HG02571 (cell line): ENCODE data around the gene NRARP.

Experiments
- ATAC-seq: cut with Tn5 transposase; IDR thresholded peaks from one replicate; pipeline ENCODE4 v1.9.1; 2021; ENCODE audit warnings: mild to moderate bottlenecking, moderate library complexity; ENCODE audit not compliant: unreplicated experiment

Gene NRARP

DNA sequence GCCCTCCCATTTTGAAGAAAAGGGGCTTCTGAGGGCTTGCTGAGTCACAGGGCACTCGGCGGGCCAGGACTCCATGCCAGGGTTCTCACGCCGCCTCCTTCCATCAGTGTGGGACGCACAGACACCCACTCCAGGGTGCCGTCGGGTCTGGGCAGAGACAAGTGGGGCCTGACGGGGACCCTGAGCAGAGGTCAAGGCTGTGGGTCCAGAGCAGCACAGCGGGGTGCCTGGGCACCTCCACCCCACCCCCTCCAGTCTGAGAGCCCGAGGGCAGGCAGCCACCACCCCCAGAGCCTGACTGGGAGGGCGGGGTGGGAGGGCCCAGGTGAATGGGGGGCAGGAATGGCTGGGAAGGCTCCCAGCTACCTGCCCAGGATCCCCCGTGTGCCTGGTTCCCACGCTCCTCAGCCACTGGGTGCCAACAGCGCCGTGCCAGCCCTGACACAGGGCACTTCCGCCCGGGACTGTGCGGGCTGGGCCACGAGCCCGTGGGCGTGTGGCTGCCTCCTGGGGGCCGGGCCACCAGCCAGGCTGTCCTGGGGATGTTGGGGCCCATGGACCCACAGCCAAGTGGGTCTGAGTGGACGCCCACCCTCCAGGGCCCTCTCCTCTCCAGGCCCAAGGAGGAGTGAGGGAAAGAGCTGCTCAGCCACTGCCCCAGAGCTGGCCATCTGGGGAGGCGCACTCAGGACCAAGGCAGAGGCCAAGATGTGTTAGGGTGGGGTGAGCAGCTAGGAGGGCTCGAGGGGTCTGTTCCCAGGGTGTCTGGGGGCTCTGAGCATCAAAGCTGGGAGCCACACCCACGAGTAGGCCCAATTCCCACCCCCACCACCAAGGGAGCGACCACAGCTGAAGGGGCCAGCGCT lies 10.1 kb upstream of the NRARP start:
- no peak for ATAC-seq

DNA sequence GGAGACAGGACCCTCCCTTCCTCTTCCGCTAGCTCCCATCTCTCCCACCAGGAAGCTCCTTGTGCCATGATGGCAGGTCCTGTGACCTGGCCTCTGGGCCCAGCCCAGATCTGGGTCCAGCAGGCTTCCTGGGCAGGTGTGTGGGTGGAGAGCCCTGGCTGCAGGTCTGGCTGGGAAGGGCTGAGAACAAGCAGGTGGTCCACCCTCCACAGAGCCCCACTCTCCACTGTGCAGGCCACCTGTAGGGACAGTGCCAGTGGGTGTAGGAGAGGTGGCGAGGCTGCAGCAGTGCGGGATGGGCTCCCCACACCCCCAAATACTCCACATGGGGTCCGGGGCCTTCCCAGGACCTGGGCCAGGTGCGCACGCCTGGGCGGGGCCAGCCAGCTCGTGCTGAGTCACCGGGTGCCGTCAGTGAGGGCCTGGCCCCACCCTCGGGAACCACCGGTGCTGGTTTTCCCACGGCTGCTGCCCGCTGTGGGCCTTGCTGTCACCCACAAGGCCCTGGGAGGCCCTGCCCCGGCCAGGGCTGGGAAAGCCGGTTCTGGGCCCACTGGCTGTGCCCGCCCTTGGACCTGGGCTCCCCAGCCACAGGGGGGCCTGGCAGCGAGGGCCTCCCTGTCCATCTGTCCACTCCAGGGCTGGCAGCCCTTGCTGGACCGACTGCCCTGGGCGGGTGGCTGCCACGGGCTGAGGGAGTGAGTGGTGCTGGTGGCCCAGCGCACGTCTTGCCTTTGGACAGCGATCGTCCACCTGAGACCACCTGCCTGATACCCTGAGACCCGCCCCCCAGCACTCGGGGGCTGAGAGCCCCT lies 9.3 kb upstream of the NRARP start:
- ATAC-seq = no peak

DNA sequence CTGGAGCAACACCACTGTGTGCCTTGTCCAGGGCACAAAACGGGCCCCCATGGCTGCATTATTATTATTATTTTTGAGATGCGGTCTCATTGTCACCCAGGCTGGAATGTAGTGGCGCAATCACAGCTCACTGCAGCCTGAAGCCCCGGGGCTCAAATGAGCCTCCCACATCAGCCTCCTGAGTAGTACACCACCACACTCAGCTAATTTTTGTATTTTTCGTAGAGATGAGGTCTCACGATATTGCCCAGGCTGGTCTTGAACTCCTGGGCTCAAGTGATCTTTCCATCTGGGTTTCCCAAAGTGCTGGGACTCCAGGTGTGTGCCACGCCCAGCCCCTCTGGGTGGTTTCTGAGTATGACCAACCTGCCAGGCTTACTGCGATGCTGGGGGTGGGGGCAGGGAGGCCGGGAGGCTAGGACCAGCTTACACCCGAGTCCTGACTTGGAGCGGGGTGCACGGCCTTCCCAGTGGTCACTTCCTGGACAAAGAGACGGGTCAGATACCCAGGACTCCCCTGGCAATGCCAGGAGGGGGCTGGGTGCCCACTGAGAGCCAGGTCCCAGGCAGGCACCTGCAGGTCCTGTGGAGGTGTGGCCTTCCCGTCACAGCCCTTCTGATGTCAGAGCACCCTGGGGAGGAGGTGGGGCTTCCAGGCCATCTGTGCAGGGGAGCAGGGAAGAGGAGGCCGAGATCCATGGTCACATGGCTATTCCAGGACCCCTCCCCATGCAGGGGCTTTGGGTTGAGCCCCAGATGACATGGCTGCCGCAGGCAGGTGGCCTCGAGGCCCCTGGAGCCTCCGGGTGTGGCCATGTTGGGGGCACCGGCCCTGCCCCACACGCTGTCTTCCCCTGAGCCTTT lies 8.3 kb upstream of the NRARP start:
- ATAC-seq = no peak

DNA sequence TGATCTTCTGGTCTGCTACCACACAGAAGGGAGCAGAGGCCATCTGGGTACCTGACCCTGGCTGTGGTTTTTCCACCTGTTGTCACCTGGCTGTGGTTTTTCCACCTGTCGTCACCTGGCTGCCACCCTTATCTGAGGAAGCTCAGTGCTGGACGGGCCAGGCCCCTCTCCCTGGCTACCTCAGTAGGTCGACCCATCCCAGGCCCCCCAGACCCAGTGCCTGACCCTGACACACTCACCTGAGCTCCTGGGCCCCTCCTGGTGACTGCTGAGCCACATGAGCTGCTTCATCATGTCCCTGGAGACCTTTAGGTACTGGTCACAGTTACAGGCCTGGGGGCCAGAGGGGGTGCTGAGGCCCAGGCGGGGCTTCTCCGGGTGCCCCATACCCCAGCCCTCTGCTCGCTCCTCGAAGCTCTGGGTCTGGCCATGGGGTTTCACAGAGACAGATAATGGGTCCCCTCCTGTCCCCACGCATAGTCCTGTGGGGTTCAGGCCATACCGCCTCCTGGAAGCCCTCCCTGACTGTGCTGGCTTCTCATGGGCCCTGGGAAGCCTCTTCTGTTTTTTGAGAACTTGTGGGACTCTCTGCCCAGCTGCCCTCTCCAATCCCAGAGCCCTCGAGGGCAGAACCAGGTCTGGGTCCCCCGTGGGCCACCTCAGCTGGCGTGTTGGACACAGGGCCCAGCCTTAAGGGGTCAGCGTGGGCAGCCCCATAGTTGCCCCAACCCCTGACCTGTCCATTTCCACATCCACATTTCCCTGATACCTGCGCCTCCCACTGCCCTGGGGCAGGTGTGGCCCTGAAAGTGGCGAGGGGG lies 7.5 kb upstream of the NRARP start:
- no peak for ATAC-seq

DNA sequence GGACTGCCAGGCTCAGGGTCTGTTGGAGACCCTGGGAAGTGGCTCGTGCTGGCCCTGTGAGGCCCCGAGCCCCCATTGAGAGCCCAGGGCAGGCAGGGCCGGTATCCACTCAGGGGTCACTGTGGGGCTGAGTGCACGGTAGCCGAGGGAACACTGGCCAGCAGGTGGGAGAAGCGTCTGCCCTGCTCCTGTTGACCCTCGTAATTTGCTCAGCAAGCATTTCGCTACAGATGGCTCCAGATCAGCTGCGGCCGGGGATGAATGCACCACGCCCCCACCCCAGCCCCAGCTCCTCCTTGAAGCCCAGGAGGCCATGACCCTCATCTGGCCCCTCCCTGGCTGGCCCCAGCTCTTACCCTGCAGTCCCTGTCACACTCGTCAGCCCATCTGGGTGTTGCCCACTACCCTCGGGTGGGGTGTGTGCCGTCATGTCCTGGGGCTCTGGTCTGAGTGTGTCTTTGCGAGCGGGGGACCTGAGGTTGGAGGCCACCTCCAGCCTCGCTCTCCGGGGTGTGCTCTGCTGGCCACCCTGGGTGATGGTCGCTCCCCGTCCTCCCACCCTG lies 6.1 kb upstream of the NRARP start:
- no peak for ATAC-seq

DNA sequence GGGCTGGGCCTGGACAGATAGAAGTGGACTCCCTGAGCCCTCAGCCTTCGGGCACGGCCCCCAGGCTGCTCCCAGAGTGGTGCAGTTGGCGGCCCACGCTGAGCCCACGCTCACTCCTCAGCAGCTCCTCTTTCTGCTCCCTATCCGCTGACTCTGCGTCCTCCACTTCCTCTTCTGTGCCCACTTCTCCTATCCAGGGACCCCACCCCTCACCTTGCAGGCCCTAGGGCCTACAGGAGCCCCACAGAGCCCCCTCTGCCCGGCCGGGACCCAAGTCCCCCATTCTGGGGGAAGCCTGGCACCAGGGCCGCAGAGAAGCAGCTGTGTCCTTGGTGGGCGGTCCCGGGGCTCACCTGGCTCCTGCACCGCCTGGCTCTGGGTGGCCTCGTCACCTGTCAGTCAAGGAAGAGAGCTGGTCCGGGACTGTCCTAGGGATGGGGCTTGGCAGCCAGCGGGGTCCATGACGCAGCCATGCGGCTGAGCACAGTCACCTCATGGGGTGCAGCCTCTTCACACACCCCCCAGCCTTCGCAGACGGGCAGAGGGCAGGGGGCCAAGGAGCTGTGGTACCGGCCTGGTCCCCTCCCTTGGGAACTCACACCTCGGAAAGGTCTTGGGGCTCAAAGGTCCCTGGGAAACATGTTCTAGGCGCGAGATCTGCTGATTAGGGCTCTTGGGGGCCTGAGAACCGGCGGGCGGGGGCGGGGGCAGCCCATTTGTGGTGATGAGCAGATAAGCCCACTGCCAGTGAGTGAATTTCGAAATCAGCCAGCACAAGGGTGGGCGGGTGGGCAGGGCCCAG lies 5.4 kb upstream of the NRARP start:
- ATAC-seq = no peak

DNA sequence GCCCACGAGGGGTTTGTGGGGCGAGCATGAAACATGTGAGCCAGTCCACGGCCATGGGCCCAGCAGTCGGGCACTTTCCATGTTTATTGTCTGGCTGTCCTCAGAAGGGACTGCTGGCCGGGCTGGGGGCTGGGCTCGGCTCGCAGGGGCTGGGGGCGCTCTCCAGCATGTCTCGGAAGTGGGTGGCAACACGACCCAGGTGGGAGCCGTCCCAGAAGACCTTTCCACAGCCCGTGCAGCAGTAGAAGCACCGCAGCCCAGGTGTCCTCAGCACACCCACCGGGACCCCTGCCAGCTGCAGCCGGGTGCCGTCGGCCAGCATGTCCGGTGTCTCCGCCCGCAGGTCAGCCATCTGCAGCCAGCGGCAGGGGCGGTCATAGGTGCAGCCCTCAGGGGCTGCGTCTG lies 4.8 kb upstream of the NRARP start:
- no peak for ATAC-seq

DNA sequence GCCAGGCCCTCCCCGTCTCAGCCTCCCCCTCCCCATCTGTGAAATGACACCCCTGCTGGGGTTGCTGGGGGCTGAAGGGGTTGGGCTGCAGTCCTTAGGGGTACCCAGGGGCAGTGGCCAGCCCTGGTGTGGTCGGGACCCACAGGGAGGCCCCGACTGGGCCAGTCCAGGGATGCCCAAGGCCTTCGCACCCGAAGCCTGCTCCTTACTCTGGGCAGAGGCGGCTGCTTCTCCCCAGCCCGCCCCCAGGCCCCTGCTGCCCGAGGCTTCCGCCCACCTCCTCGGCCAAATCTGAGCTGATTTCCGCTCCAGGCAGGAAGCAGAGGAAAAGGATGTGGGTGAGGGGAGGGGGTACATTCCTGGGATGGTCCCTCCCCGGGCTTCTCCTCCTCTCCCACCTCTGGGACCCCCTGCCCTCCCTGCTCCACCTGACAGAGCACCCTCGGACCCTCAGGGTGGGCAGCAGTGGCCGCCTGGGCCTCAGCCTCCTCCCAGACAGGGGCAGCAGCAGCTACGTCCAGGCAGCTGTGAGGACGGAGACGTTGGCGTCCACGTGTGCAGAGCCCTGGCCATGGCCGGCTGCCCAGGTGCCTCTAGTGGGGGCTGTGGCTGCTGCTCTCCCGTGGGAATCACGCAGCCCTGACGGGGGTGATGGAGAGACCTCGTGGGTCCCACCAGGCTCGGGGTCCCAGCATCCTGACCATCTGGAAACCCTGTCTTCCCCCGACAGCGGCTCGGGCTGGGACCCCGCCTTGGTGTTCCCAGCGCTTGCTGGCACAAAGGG lies 4.2 kb upstream of the NRARP start:
- ATAC-seq = no peak

DNA sequence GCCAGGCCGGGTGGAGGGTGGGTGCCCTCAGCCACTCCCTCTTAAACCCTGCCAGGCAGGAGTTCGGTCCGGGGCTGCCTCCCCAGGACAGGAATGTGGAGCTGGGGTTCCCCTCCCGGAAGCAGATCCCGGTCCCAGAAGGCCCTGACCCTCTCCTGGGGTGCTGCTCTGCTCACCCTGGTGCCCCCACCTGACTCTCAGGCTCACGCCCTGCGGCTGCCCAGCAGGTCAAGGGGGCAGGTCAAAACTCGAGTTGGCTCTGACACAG lies 3.7 kb upstream of the NRARP start:
- ATAC-seq = no peak

DNA sequence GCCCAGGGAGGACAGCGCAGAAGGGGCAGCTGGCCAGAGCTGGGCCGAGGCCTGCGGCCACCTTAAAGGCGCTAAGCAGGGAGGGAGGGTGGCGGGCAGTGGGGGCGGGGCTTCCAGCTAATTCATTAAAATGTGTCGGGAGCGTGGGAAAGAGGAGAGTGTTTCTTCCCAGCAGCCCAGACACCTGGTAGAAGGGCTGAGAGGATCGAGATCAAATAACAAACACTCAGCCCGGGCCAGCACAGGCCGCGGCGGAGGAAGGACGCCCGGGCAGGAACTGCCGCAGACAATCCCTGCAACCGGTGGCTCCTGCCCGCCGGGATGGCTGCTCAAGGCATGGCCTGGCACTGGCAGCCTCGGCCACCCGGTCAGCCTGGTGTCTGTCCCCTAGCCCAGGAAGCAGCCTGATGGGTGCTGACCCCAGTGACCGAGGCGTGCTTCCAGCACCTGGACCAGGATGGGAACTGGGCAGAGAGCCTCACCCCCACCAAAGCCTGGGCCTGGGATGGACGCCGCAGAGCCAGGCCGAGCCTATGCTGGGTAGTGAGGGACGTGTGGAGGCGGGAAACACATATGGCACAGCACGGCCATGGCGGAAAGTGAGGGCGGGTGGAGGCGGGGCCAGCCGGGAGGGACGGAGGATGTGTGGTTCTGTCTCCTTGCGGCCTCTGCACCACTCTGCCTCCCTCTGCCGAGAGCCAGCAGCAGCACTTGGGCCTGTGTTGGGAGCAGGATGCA lies 3.2 kb upstream of the NRARP start:
- no peak for ATAC-seq

DNA sequence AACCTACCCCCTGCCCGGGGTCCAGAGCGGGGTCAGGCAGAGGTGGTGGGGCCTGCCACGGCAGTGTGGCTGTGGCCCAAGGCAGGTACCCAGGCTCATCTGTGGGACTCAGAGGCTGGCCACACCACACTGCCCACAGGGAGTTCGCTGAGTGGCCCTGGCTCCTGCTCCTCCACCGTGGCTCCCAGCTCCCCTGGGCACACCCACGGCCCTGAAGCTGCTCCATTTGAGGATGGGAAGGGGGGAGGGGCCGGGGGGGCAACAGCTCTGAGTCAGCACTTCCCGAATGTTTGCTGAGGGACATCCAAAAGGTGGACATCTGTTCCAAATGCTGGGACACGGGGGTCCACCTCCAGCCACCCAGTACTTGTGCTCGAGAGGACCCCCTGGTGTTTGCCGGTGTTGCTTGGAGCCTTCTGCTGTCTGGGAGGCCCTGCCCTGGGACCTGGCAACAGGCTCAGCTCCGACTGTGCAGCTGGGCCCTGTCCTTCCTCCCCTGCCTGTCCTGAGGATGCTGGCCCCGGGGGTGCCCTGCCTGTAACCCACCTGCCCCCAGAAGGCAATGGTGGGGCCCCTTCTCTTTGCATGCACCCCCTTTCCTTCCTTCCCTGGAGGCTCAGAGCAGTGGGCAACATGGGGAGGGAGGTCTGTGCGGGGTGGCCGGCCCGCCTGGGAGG lies 2.5 kb upstream of the NRARP start:
- ATAC-seq = no peak

DNA sequence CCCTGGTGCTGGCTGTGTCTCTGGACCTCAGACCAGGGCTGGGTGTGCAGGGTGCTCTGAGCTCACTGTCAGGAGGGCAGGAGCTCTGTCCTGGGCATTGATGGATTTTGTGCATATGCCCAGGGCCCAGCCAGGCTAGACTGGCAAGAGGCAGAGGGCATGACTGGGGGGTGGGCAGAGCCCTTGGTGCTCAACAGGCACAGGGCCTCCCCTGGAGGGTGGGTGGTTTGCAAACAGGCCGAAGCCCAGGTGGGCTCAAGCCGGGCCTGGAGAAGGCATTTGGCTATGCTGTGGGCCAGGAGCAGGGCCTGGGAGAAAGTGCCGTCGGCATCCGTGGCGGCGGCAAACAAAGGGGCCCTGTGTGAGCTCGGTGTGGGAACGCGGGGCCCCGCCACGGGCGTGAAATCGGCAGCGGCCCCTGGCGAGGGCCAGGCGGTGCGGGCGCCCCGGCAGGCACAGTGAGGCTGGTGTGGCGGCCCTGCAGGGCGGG lies 1.9 kb upstream of the NRARP start:
- ATAC-seq = no peak

DNA sequence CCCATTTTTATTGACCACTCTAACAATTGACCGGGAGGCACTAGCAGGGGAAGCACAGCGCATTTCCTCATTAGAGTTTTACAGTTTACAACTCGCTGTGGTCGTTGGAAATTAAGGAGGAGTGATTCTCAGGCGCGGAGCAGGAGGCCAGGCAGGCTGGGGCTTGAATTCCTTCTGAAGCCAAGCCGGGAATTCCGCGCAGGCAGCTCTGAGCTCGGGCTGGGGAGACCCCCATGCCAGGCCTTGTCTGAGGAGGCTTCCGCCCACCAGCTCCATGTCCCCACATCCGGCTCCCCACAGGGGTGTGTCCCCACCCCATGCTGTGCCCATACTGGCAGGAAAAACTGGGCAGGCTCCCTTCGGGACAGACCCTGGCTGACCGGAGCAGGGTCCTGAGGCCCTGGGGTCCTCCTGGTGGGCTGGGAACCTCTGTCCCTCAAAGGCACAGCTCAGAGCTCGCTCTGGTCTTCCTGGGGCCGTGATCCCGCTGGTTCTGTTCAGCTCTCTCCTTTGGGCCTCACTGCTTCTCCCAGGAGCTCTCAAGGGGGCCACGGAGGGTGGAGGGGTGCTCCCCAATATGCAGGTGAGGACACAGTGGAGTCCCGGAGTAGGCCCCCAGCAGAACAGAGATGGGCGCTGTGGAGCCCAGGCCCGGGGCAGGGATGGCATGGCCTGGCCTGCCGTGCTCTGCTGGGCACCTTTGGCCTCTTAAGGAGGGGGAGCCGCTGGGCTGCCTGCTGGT lies 1.3 kb upstream of the NRARP start:
- ATAC-seq = no peak

DNA sequence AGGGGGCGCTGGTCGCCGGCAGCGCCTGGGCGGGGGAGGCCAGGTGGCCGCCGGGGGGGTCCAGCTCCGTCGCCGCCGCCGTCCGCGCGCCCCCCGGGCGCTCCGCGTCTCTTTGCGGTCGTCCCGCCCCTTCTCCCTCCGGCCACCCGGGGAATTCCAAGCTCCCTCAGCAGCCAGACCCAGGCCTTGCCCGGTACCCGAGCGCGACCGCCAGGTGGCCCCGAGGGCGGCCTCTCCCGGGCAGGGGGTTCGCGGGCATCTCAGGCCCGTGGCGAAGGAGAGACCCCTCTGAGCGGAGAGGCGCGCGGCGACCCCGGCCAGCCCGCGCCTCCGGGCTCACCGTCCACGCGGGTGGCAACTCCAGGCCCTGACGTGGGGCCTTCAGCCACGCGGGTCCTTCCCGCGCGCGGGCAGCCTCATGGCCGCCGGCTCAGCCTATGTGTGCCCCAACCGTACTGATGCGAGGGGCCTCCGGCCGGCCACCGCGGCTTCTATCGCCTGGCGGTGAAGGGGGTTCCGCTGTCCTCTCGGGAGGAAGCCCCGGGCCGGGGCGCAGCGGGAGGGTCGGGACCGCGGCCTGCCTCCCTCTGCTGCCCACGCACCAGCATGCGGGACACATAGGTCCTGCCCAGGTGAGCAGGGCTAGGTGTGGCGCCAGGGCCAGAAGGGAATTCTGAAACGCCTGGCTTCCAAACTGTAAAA lies 529 bp upstream of the NRARP start:
- peak; percentile 41 for ATAC-seq

DNA sequence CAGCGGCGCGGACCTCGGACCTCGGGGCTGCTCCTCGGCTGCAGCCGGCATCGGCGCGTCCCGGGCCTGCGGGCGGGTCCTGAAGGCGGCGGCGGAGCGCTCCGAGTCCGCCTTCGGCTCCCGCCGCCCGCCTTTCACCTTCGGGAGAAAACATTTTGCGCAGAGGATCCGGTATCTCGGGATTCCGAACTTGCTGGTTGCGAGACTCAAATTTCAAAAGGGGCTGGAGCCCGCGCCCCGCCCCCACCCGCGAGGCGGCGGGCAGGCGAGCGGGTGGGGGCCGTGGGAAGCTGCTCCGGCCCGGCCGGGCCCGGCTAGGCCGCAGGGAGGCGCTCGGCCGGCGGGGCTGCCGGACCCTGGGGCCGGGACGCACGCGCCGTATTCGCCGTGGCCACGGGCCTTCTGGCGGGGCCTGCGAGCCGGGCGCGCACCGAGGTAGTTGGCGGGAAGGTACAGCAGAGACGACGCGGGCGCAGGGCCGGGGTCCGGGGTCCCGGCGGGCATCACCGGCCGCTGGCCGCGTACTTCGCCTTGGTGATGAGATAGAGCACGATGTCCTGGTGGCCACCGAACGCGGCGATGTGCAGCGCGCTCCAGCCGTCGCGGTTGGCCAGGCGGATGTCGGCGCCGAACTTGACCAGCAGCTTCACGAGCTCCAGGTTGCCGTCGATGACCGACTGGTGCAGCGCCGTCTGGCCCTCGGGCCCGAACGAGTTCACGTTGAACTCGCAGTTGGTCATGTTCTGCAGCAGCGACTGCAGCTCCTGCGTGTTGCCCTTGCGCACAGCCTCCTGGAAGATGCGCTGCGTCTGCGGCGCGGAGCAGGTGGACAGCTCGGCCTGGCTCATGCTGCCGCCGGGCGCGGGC lies 757 bp downstream of the NRARP start:
- peak; percentile 14 for ATAC-seq
